ENCODE data around the gene LRRC74B.

GRCh38 chr22:21108379-21109115, 62.8 kb downstream of the LRRC74B start:
- no peak for TF ChIP-seq POLR2A (IDR thresholded peaks at IDR 0.05)
- no peak for TF ChIP-seq CTCF (IDR thresholded peaks at IDR 0.05)
